NCI-H1048 (cell line): ENCODE measurements around the gene TST.

Experiments
- DNase-seq: peaks from one replicate; lab custom pipeline; 2025; lab: John Stamatoyannopoulos, UW

The TST gene

GRCh38 chr22:37019309-37020191 lies at the start of gene TST, which contains the start of gene MPST:
Gene TST, minus strand, starts transcription at chr22:37019447. Its CDS starts 715 bp downstream, at chr22:37018732.
Gene MPST, plus strand, starts transcription at chr22:37019742. Its CDS starts 95 bp downstream, at chr22:37019837.
- peak; percentile 18 for DNase-seq

- DNase-seq: no peak
Observed at GRCh38 chr22:37068859-37069258, 49.6 kb upstream of the TST start.

GRCh38 chr22:37067428-37067827 lies 48.2 kb upstream of the TST start:
- no peak for DNase-seq

GRCh38 chr22:37065961-37066360 lies 46.7 kb upstream of the TST start:
- DNase-seq: no peak

- DNase-seq: no peak
Observed at GRCh38 chr22:37065180-37065579, 45.9 kb upstream of the TST start.

GRCh38 chr22:37064553-37064952 lies 45.3 kb upstream of the TST start:
- no peak for DNase-seq

GRCh38 chr22:37063431-37064420 lies 44.5 kb upstream of the TST start:
- DNase-seq: no peak

GRCh38 chr22:37062702-37063381 lies 43.6 kb upstream of the TST start:
- DNase-seq: no peak

GRCh38 chr22:37062376-37062675 lies 43.1 kb upstream of the TST start:
- DNase-seq: no peak

- no peak for DNase-seq
Observed at GRCh38 chr22:37061611-37062375, 42.5 kb upstream of the TST start.

GRCh38 chr22:37060801-37061610 lies 41.8 kb upstream of the TST start:
- no peak for DNase-seq

GRCh38 chr22:37059876-37060449 lies 40.7 kb upstream of the TST start:
- DNase-seq: no peak

- no peak for DNase-seq
Observed at GRCh38 chr22:37058917-37059701, 39.9 kb upstream of the TST start.

GRCh38 chr22:37057796-37058510 lies 38.7 kb upstream of the TST start:
- no peak for DNase-seq

- DNase-seq: no peak
Observed at GRCh38 chr22:37057226-37057625, 38.0 kb upstream of the TST start.

- DNase-seq: no peak
Observed at GRCh38 chr22:37056246-37056645, 37.0 kb upstream of the TST start.

GRCh38 chr22:37054600-37055365 lies 35.5 kb upstream of the TST start:
- no peak for DNase-seq

GRCh38 chr22:37054056-37054395 lies 34.8 kb upstream of the TST start:
- DNase-seq: no peak
